Measurements from ENCODE around the gene ITGB3. TPM values are rescaled to one million over a fixed set of nuclear protein-coding genes. Genes with fewer than 3 reads are reported as not detected.

ITGB3 gene
- total RNA-seq, 1 experiment from 2014 or later, result 3.7 TPM

GRCh38 chr17:47276444-47276843 lies 22.8 kb downstream of the ITGB3 start:
- no peak for DNase-seq (ENCODE audit: low spot score)

GRCh38 chr17:47276868-47277267 lies 23.2 kb downstream of the ITGB3 start:
- DNase-seq (ENCODE audit: low spot score), result peak; percentile 82

GRCh38 chr17:47277921-47278320 lies 24.3 kb downstream of the ITGB3 start:
- DNase-seq (ENCODE audit: low spot score), result no peak

GRCh38 chr17:47278561-47278960 lies 24.9 kb downstream of the ITGB3 start:
- no peak for DNase-seq (ENCODE audit: low spot score)

GRCh38 chr17:47279062-47279801 lies 25.6 kb downstream of the ITGB3 start:
- peak; percentile 100 for DNase-seq (ENCODE audit: low spot score)

GRCh38 chr17:47280072-47280811 lies 26.6 kb downstream of the ITGB3 start:
- DNase-seq (ENCODE audit: low spot score), result peak; percentile 84

- DNase-seq (ENCODE audit: low spot score), result no peak
Observed at GRCh38 chr17:47281216-47281615, 27.6 kb downstream of the ITGB3 start.

- DNase-seq (ENCODE audit: low spot score), result no peak
Observed at GRCh38 chr17:47285003-47285402, 31.4 kb downstream of the ITGB3 start.

GRCh38 chr17:47286198-47286914 lies 32.7 kb downstream of the ITGB3 start:
- DNase-seq (ENCODE audit: low spot score), result no peak

- DNase-seq (ENCODE audit: low spot score), result no peak
Observed at GRCh38 chr17:47287068-47287467, 33.4 kb downstream of the ITGB3 start.

- no peak for DNase-seq (ENCODE audit: low spot score)
Observed at GRCh38 chr17:47287639-47288038, 34.0 kb downstream of the ITGB3 start.

GRCh38 chr17:47288531-47289116 lies 35.0 kb downstream of the ITGB3 start:
- peak; percentile 40 for DNase-seq (ENCODE audit: low spot score)

- no peak for DNase-seq (ENCODE audit: low spot score)
Observed at GRCh38 chr17:47289302-47289701, 35.7 kb downstream of the ITGB3 start.

GRCh38 chr17:47290870-47291241 lies 37.2 kb downstream of the ITGB3 start:
- DNase-seq (ENCODE audit: low spot score), result no peak

- peak; percentile 44 for DNase-seq (ENCODE audit: low spot score)
Observed at GRCh38 chr17:47291242-47291873, 37.7 kb downstream of the ITGB3 start.

GRCh38 chr17:47292206-47292605 lies 38.6 kb downstream of the ITGB3 start:
- DNase-seq (ENCODE audit: low spot score), result no peak

GRCh38 chr17:47295037-47295873 lies 41.6 kb downstream of the ITGB3 start:
- DNase-seq (ENCODE audit: low spot score), result no peak

GRCh38 chr17:47295874-47296255 lies 42.2 kb downstream of the ITGB3 start:
- DNase-seq (ENCODE audit: low spot score), result no peak

- no peak for DNase-seq (ENCODE audit: low spot score)
Observed at GRCh38 chr17:47297661-47298400, 44.2 kb downstream of the ITGB3 start.

GRCh38 chr17:47298712-47299111 lies 45.1 kb downstream of the ITGB3 start:
- no peak for DNase-seq (ENCODE audit: low spot score)

All from H4 (cell line).